Measurements from ENCODE around the gene HRAS.
"Not testable (repeated sequence)": the region's sequence is repeated elsewhere in the genome, so short reads cannot be mapped to it uniquely, and the experiment has no call there.

HRAS gene

GRCh38 chr11:534396-535209 lies 773 bp downstream of the HRAS start:
- DNase-seq (ENCODE audit: low read depth in 3 of 3) = no peak

DNA sequence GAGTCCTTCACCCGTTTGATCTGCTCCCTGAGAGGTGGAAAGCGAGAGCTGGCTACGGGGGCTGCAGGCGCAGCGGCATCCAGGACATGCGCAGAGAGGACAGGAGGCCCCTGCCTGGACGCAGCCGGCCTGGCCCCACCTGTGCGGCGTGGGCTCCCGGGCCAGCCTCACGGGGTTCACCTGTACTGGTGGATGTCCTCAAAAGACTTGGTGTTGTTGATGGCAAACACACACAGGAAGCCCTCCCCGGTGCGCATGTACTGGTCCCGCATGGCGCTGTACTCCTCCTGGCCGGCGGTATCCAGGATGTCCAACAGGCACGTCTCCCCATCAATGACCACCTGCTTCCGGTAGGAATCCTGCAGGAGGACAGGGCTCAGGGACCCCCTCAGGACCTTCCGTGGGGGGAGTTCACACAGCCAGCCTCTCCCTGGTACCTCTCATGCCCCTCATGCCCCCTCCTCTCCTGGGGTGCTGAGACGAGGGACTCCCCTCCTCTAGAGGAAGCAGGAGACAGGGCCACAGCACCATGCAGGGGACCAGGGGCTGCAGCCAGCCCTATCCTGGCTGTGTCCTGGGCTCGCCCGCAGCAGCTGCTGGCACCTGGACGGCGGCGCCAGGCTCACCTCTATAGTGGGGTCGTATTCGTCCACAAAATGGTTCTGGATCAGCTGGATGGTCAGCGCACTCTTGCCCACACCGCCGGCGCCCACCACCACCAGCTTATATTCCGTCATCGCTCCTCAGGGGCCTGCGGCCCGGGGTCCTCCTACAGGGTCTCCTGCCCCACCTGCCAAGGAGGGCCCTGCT lies 1.6 kb downstream of the HRAS start:
- no peak for DNase-seq (ENCODE audit: low read depth in 3 of 3)

DNA sequence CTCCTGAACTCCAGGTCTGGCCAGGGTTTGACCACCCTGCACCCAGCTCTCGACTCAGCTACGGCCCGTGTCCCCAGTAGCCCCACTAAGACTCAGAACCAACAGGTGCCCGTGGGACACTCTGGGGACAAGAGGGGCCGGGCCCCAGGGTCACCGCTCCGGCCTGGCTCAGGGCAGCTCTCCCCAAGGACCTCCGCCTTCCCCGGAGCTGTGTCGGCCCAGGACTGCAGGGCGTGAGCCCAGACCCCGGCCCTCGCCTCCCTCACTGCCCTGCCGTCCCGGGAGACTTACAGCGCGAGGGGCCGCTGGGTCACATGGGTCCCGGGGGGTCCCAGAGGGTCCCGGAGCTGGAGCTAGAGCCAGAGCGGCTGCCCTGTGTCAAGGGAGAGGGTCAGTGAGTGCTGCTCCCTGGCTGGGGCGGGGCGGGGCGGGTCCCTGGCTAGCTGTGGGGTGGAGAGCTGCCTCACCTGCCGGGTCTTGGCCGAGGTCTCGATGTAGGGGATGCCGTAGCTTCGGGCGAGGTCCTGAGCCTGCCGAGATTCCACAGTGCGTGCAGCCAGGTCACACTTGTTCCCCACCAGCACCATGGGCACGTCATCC lies 2.3 kb downstream of the HRAS start:
- no peak for DNase-seq (ENCODE audit: low read depth in 3 of 3)

DNA sequence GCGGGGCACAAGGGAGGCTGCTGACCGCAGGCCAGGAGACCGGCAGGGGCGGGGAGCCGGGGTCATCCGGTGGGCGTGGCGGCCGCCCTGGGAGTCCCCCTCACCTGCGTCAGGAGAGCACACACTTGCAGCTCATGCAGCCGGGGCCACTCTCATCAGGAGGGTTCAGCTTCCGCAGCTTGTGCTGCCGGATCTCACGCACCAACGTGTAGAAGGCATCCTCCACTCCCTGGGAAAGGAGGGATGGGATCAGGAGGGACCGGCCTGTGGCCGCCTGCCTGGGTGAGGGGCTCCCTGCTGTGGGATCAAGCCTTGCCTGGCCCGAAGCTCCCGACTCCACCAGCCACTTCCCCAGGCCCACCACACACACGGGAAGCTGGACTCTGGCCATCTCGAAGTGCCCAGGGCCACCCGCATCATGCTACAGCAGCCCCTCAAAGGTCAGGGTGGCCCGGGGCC lies 2.8 kb downstream of the HRAS start:
- DNase-seq (ENCODE audit: low read depth in 3 of 3) = no peak

GRCh38 chr11:531919-532526 lies 3.4 kb downstream of the HRAS start:
- DNase-seq (ENCODE audit: low read depth in 3 of 3) = no peak

- DNase-seq (ENCODE audit: low read depth in 3 of 3) = no peak
Observed at GRCh38 chr11:530960-531831, 4.2 kb downstream of the HRAS start.

DNA sequence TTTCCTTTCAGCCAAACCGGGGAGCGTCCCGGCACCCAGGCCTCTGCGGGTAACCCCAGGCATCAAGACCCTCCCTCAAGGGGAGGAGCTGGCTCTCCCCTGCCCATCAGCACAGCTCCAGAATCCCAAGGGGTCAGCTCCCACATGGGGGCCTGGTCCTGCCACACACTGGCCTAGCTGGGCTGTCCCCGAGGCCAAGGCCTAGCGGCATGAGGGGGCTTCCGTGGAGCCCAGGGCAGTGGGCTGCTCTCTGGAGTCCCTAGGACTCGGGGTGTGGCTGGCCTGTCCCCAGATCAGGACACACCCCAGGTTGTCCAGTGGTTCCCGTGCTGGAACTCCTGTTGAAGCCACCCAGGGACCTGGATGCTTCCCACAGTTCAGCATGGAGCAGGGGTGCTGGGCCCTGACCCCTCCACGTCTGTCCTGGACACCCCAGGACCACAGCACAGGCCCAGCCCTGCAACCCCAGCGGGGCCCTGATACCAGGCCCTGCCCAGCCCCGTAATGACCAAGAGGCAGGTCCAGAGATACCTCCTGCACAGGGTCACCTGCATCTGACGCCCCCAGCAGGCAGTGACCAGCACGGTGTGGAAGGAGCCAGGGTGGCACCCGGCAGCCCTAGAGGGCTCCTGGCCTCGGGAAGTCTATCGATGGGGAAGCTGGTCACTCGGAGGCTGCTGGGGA lies 5.5 kb downstream of the HRAS start:
- no peak for DNase-seq (ENCODE audit: low read depth in 3 of 3)

- no peak for DNase-seq (ENCODE audit: low read depth in 3 of 3)
Observed at GRCh38 chr11:528815-529727, 6.3 kb downstream of the HRAS start.

GRCh38 chr11:528166-528814 lies 7.1 kb downstream of the HRAS start:
- no peak for DNase-seq (ENCODE audit: low read depth in 3 of 3)

- no peak for DNase-seq (ENCODE audit: low read depth in 3 of 3)
Observed at GRCh38 chr11:526192-526591, 9.2 kb downstream of the HRAS start.

DNA sequence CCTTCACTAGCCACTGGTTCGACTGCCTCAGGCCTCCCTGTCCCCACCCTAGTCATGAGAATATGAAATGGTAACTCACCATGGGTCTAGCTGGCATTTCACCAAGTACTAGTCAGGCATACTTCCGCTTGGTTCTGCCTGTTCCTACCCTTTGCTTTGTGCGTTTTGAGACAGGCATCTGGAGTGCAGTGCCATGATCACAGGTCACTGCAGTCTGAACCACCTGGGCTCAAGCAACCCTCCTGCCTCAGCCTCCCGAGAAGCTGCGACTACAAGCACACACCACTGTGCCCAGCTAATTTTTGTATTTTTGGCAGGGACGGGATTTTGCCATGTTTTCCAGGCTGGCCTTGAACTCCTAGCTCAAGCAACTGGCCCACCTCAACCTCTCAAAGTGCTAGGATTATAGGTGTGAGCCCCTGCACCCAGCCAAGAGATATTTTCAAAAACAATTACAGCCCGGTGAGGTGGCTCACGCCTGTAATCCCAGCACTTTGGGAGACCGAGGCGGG lies 14.1 kb downstream of the HRAS start:
- DNase-seq (ENCODE audit: low read depth in 3 of 3) = no peak

DNA sequence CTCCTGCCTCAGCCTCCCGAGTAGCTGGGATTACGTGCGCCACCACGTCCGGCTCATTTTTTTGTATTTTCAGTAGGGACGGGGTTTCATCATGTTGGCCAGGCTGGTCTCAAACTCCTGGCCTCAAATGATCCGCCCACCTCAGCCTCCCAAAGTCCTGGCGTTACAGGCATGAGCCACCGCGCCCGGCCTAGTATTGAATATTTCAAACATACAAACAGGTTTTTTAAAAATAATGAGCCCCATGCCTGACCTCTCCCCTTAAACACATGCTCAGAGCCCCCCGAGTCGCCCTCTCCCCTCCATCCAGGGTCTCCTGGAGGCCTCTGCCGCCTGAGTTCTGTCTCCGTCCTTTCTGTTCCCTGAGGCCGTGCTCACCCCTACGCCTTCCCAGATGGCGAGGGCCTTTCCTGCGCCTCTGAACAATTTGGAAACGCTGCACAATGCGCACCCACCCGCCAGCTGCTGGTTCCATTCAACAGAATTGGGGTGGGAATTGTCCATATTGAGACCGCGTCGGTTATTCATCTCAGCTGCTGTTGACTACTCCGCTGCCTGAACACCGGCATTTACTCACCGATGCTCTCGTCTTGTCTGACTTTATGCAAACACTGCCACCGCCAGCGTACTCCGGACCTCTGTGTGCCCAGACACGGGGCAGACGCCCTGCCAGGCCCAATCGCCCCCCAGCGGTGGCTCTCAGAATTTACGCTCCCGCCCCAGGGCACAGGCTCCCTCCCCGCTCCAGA lies 14.8 kb downstream of the HRAS start:
- DNase-seq (ENCODE audit: low read depth in 3 of 3) = no peak

DNA sequence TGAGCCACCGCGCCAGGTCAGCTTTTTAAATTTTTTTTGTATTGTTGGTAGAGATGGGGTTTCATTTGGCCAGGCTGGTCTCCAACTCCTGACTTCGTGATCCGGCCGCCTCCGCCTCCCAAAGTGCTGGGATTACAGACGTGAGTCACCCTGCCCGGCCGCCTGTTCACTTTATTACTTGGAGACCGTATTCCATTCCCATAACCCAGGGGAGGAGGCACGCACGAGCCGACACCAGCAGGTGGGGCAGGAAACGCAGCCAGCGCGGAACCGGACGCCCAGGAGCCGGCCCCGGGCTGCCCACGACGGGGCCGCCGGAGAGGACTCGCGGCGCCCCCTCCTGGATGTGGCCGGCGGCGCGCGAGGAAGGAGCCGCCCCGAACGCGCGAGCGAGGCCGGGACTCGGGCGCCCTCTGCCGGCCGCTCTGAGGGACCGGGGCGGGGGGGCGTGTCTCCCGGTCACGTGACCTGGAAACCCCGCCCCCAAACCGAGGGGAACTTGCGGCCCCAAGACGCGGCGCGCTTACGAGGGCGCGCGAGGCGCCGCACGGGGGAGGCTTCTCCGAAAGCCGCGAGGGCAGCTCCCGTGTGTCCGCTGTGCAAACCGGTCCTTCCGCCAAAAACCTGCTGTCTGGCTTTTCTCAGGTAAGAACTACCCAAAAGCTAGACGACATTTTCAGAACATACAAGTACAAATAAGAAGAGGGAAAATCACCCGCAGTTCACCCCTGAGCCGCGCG lies 16.7 kb downstream of the HRAS start:
- DNase-seq (ENCODE audit: low read depth in 3 of 3) = peak; percentile 75 to 79 (median 75)

DNA sequence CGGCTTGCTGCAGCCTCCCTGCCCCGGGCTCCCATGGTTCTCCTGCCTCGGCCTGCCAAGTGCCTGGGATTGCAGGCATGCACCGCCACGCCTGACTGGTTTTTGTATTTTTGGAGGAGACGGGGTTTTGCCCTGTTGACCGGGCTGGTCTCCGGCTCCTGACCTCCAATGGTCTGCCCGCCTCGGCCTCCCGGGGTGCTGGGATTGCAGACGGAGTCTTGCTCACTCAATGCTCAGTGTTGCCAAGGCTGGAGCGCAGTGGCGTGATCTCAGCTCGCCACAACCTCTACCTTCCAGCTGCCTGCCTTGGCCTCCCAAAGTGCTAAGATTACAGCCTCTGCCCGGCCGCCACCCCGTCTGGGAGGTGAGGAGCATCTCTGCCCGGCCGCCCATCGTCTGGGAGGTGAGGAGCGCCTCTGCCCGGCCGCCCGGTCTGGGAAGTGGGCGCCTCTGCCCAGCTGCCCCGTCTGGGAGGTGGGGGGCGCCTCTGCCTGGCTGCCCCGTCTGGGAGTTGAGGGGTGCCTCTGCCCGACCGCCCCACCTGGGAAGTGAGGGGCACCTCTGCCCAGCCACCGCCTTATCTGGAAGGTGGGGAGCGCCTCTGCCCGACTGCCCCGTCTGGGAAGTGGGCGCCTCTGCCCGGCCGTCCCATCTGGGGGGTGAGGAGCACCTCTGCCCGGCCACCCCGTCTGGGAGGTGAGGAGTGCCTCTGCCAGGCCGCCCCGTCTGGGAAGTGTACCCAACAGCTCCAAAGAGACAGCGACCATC lies 18.3 kb downstream of the HRAS start:
- not testable (repeated sequence) for DNase-seq (ENCODE audit: low read depth in 3 of 3)

- no peak for DNase-seq (ENCODE audit: low read depth in 3 of 3)
Observed at GRCh38 chr11:516400-516799, 19.0 kb downstream of the HRAS start.

GRCh38 chr11:515131-515530 lies 20.2 kb downstream of the HRAS start:
- no peak for DNase-seq (ENCODE audit: low read depth in 3 of 3)

- no peak for DNase-seq (ENCODE audit: low read depth in 3 of 3)
Observed at GRCh38 chr11:514606-515005, 20.8 kb downstream of the HRAS start.

Data from stimulated activated CD4-positive, alpha-beta T cell treated with anti-CD3 and anti-CD28 coated beads, TNF-alpha, amount 100 ng/mL, for 24 hours (primary cell).